ENCODE results near the gene EXOC4.

EXOC4 gene

DNA sequence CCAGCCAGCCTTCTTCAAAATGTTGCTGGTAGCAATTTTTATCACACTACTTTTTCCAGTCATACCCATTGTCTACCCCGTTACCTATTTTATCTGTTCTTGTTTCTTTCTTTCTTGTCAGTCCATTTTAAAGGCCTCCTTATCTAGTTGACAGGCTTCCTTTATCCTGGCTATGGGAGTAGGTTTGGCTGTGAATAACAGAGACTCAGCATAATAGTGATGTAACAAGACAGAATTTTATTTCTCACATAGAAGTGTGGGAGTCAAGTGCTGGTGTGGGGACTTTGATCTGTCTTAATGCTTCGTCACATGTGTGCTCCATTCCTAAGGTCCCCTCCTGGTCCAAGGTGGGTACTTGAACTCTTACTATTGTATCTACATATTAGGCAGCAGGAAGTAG lies 283.6 kb downstream of the EXOC4 start:
- DNase-seq (ENCODE audit: low spot score): no peak

DNA sequence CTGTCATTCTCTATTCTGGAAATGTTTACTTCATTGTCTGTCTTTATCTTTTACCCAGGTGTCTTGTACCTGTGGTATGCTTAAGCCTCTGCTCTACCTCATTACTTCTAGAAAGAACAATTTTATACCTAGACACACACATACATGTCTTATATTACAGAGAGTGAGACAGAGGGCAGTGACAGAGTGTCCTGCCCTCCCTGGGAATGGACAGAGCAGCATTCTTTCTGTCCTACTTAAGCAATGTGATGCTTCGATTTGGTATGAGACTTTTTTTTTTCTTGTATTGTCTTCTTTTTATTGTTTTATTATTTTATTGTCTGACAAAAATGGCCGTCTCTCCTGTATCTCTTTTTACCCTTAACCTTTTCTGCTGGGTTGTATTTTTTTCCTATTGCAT lies 286.1 kb downstream of the EXOC4 start:
- DNase-seq (ENCODE audit: low spot score): no peak

DNA sequence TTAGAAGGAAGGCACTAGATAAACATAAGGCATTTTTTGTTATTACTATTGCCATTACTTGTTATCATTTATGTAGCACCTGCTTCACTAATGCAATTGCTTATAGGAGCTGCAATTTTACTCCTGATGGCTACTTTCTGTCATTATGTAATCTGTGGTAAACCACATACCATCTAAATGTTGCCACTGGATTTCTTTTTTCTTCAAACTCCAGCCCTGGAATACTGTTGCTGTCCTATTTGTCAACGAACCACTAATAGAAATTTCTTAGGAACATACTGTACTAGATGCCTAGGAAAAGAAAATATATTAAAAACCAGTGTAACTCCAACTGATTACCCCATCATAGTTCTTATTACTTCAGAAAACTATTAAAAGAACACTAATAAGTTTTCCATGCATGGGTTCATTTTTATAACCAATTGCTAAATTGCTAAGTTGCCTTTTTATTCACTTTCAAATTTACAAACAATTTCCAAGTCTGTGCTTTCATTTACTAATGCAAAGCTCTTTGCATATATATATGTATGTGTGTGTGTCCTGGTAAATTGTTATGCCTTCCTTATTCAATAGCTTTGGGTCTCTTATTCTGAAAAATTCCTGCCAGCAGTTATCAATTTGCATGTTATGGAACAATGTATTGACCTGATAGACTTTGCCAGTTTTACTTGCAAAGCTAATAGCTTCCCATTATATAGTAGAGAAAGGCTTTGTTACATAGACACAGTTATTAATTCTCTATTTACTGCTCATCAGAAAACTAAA lies 287.4 kb downstream of the EXOC4 start:
- no peak for DNase-seq (ENCODE audit: low spot score)

DNA sequence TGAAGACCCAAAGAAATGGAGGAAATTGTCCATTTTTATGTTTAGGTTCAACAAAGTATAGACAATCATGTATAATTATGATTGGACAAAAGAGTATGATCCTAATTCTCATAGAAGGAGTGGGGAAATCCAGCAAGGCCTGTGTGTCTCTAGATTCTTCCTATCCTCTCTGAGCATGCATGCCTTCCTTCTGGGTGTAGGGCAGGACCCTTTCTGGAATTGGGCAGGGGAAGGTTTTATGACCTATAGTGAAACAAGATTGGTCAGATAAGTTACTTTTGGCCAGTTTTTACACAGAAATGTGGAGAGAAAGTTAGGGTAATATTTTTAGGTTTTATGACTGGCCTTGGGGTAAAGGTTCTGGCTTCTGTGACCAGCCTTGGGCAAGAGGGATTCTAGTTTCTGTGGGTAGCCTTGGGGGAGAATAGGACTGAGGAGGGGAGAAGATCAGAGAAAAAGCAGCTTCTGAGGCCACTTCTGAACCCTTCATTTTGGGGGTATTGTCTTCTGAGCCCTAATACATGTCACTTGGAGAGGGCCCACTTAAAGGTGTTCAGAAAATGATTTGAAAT lies 289.4 kb downstream of the EXOC4 start:
- DNase-seq (ENCODE audit: low spot score): no peak

DNA sequence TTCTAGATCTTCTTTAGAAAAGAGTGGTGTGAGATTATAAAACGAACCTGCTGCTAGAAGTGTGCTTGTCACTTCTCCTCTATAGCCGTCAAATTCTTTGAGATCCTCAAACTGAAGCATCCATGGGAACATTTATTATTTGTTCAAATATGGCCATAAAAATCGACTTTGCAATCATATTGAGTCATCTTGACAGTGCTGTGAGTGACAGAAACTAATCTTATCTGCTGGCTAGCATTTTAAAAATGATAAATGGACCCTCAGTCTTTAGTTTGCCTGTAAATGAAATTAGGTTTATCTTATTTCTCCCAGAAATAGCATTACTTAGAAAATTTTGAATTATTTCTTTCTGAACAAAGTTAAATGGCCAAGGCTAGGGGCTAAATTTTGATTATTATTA lies 290.8 kb downstream of the EXOC4 start:
- peak; percentile 63 for DNase-seq (ENCODE audit: low spot score)

DNA sequence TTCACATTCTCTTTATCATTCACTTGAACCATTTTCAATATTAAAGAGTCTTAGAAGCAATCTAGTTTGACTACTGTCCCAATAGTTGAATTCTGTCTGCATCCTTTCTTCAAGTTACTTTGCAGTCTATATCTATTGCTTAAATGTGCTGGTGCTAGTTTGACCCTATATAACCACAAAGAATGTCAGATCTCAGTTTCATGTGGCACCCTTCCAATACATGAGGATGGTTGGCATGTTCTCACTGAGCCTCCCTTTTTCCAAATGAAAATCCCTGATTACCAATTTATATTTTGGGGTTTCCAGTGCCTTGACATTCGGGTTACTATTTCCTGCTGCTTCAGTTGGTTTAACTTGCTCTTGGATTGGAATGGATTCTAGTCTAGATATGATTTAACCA lies 292.7 kb downstream of the EXOC4 start:
- DNase-seq (ENCODE audit: low spot score): no peak

DNA sequence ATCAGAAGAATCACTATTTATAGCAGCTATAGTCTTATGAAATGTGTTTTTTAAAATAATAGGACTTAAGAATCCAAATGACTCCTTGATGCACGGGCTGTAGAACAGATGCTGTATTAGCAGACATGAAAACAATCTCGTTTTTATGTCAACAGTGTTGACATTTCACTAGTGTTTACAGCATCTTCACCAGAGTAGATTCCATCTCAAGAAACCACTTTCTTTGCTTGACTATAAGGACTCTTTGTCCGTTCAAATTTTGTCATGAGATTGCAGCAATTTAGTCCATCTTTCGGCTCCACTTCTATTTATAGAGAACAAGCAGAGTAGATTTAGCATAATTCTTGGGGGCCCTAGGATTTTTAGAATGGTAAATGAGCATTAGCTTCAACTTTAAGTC lies 295.1 kb downstream of the EXOC4 start:
- DNase-seq (ENCODE audit: low spot score): no peak

DNA sequence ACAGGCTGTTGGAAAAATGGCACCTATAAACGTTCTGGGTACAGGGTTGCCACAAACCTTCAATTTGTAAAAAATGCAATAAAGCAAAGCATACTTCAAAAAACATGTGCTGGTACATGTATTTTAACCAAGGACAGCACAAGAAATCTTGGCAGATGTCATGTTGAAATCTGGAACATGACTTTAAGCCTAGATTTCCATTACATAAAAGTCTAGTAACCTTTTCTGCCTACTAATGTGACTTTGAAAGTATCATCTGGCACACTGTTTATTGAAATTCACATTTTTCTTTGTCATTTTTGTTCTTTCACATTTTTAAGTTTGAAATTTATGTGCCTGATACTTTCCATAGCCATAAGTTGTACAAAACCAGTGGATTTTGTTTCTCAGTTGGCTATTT lies 296.8 kb downstream of the EXOC4 start:
- no peak for DNase-seq (ENCODE audit: low spot score)

DNA sequence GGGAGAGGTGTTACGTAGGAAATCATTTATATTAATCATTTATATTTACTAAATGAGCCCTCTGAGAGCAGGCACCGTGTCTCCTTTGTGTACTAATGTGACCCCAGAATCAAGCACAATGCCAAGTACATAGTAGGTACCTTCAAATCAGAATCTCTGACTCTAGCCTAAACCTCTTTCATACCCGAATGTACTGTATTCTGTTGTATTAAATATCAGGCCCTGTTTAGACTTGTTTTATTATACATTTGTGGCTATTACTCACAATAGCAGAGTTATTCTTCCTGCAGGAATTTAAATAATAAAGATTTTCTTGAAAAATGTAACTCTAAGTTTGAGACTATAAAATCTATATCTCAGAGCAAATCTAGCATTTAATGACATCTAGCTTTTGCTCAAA lies 297.3 kb downstream of the EXOC4 start:
- DNase-seq (ENCODE audit: low spot score): no peak

DNA sequence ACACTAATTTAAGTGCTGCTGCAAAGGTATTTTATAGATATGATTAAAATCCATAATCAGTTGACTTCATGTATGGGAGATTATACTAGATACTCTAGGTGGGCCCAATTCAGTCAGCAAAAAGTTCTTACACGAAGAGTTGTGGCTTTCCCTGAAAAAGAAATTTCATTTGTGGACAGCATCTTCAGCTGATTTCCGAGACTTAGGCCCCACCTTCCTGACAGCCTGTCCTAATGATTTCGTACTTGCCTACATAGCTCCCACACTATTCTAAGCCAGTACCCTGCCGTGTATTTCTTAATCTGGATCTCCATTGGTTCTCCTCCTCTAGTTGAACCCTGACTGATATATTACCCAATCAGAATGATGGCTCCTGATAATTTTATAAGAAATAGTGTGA lies 297.9 kb downstream of the EXOC4 start:
- no peak for DNase-seq (ENCODE audit: low spot score)

DNA sequence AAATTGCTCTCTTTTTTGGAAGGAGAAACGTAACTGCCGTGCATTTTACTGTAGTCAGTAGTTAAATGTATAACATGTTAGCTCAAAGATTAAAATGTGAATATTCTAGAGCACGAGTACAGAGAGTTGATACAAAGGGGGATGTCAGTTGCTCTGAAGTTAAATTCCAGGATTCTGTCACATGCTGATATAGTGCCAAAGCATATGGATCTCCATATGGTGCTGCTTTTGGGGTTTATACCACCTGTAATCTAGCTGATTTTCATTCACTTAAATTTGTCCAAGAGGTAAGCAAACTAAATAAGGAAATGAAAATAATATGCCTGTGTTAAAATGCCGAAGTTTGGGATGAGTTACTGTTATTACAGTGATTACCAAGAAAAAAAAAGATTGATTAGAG lies 298.6 kb downstream of the EXOC4 start:
- no peak for DNase-seq (ENCODE audit: low spot score)

DNA sequence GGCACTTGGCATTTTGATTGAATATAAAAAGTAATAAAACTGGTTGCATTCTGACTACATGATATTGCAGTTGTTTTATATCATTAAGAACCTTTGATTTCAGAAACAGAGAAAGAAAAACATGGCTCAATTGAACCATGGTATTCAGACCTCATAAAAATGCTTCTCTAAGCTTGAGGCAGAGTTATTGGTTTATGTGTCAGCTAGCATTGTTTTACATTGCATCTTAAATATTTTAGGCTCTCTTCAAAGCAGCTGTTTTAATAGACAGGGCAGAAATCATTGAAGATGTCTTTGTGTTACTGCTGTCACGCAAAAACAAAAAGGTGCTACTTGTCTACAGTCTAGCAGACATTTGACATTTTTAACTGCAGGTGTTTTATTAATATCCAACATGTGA lies 299.2 kb downstream of the EXOC4 start:
- DNase-seq (ENCODE audit: low spot score): no peak

DNA sequence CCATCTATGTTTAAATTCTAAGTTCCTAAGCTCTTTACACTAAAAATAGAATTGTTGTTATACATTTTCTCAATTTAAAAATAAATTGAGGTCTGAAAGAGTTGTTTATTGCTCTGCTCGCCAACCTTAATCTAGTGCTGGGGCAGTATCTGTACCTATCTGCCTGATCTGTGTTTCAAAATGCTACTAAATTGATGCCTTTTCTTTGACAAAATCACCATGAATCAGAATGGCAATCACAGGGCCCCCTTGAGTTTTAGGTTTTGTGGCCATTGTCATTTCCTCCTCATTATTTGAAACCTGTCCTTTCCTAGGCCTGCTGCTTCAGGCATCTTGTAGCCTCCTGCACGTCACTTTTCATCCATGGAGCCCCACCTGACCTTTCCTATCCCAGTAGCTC lies 301.5 kb downstream of the EXOC4 start:
- no peak for DNase-seq (ENCODE audit: low spot score)

DNA sequence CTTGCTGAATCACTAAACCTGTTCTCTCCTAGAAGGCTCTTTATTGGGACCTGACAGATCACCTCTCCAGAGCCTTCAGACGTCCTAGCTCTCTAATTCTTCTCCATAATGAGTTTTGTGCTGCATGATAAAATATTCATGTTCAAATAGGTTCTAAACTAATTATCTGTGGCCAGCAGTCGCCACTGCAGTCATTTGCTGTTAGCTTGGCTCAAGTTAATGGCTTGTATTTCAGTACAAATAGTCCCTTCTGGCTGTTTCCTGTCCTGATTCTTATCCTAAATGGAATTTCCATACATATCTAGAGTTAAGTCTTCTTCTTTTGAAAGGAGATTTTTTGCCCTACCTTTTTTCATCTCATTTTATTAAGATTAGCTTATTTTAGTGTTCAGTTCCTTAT lies 303.2 kb downstream of the EXOC4 start:
- DNase-seq (ENCODE audit: low spot score): peak; percentile 81

DNA sequence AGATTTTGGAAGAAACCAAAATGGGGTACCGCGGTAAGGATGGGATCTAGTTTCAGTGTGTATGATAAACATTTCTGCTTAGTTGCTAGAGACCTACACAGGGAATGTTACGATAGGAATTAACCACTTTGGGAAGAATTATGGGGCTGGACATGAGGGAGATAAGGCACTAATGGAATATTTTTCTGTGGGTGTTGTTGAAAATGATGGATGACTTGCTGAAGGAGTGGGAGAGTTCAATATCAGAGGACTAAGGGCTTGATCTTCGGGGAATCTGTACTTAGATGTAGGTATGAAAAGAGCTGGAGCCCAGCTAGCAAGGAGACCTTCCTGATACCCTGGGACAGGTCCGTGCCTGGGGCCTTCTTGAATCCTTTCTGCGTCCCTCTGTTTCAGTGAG lies 303.7 kb downstream of the EXOC4 start:
- peak; percentile 89 for DNase-seq (ENCODE audit: low spot score)

DNA sequence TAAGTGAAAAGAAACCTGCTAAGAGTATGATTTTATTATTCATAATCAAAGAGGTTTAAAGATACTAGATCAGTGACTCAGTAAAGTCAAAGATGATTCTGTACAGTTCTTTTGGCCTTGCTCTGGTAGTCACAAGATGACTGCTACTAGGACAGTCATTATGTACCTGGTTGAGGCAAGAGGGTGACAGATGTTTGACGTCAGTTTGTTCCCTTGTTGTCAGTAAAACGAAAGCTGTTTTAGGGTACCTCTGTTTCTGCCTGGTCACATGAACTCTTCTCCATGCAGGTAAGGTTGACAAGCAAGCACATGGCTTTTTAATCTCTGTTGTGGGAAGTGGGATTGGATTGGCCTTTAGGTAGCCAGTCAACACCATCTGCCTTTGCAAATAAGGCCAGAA lies 308.0 kb downstream of the EXOC4 start:
- no peak for DNase-seq (ENCODE audit: low spot score)

DNA sequence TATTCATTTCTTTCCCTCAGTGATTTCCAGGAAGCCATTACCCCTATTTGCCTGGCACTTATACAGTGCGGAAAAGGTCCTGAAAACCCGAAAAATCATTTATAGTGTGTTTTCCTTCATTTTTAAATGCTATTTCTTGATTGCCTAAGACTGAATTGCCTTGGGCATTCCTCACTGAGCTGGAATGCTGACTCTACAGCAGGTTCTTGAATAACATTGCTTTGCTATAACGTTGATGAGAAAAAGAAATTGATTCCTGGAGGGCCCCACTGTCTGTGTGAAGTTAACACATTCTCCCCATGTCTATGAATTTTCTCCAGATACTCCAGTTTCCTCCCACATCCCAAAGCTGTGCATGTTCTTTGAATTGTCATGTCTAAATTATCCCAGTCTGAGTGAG lies 308.5 kb downstream of the EXOC4 start:
- DNase-seq (ENCODE audit: low spot score): no peak

DNA sequence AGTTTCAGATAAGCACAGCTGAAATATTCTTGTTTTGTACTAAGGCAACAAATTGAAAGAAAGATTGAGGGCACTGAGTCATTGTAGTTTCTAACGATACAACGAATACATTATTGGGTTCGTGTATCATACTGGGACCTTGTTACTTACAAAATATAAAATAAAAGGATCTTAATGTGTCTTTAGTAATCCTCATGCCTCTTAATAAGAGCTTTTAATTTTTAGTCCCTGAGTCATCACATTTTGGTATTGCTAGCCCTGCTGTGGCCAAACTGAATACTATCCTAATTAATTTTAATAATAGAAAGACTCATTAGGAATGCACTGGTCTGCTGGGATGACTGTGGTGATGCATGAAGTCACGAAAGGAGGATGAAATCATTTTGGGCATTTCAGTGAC lies 309.7 kb downstream of the EXOC4 start:
- DNase-seq (ENCODE audit: low spot score): no peak

DNA sequence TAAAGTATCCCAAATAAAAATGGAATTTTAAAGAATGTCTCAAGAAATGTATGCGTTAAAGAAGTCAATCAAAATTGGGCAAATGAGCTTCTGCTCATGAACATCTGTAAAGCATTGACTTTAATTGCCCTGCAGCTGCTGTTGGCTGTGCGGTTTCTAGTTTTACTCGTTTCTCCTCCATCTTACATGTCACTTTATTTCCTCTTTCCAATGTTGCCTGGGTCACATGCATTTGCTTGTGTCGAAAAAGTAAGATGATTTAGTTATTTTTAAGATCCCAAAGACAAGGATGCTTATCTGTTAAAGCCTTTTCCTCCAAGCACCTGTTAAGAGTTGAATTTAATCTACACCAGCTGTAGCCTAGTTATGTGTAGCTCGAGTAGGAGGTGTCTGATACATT lies 310.4 kb downstream of the EXOC4 start:
- peak; percentile 64 for DNase-seq (ENCODE audit: low spot score)

DNA sequence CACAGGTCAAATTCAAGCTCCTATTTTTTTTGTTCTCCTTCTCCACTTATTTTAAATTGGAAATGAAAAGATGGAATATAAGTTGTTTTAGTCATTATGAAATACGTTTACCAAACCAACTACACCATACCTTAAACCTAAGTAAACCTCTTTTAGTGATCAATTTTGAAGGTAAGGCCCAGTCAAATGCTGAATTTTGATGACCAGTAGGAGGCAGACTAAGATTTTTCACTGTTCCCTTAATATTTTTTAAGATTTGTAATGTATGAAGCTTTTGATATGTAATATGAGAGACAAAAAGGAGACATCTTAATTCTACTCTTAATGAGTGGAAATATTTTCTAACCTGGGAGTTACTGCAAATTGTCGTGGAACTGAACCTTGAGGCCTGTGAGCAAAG lies 311.6 kb downstream of the EXOC4 start:
- DNase-seq (ENCODE audit: low spot score): no peak

DNA sequence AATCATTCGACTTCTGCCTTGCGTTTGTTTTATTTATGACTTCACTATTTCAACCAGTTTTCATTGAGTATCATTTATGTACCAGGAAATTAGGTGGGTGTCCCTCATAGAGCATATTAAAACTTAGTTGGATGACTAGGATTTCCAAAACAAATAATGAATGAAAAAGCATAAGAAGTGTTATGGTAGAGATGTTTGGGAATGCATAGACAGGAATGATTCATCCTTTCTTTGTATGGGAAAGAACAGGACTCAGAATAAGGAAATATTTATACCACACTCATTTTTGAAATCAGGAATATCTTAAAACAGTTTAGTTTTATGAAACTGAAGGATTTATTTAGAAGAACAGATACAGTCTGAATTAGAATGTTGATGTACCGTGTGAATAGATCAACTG lies 315.7 kb downstream of the EXOC4 start:
- no peak for DNase-seq (ENCODE audit: low spot score)

DNA sequence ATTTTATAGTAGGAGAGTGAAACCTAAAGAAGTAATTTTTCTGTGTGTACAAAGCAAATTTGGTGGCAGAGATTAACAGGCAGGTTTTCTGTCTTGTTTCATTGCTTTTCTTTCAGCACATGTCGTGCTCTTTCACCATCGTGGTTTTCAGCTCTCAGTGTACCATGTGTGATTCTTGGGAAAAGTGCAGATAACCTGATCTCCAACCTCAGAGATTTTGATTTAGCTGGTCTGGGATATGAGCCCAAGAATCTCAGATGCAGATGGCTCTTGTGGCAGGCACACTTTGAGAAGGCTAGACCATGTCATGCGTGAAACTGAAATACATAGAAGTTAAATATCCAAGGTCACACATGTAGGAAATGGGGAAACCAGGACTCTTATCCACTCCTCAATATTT lies 317.4 kb downstream of the EXOC4 start:
- no peak for DNase-seq (ENCODE audit: low spot score)

DNA sequence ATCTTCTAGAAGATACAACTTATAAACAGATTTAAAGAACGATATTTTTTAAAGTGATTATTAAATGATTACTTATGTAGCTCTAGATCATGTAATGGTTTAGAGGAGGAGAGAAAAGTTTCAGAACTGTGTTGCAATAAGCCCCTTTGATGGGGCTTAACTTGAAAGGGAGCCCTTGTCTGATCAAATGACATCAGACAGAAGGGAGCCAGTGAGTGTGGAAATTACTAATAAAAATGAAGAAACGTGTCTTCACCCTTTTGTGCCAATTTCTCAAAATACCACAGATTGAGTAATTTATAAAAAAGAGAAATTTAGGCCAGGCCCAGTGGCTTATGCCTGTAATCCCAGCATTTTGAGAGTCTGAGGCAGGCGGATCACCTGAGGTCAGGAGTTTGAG lies 318.2 kb downstream of the EXOC4 start:
- no peak for DNase-seq (ENCODE audit: low spot score)

DNA sequence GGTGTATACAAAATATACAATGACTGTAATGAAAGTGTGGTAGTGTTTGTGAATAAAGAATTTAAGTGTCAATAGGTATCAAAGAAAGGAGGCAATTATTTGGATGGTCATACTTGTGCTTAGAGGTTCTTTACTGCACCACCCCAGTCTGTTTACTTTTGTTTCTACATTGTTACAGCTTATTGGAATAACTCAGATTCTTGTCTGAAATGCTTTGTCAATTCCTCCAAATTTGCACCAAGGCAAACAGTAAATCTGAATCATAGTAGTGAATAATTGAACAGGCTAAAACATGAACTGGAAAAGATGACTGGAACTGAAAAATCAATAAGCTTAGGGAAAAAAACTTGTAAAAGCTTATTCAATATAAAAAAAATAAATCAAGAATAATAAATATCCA lies 319.2 kb downstream of the EXOC4 start:
- no peak for DNase-seq (ENCODE audit: low spot score)

Data from SK-N-DZ (cell line).